NCI-H526 treated with DMSO at 0.1 percent for 48 hours (cell line): ENCODE results near the gene CMTM2.
"Not testable (repeated sequence)": the region's sequence is repeated elsewhere in the genome, so short reads cannot be mapped to it uniquely, and the experiment has no call there.

Experiments used
- DNase-seq: peaks from one replicate; lab custom pipeline; 2025; lab: John Stamatoyannopoulos, UW

Gene CMTM2

DNA sequence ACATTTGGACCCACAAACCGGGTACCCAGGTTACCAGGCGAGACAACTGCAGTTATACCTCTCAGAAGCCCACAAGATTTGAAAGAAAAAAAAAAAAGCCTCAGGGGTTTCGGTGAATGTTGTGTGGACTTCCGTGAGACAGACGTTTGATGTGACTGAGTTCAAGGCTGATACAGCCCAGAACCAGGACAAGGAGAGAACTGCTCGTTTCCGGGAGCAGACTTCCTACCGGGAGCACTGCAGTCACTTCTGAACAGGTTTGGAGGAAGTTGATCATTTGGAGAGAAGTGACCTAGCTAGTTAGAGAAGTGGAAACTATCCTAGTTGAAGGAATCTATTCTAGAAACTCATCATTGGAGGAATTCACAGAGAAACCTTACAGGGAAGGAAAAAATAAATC lies 26.0 kb upstream of the CMTM2 start:
- no peak for DNase-seq

DNA sequence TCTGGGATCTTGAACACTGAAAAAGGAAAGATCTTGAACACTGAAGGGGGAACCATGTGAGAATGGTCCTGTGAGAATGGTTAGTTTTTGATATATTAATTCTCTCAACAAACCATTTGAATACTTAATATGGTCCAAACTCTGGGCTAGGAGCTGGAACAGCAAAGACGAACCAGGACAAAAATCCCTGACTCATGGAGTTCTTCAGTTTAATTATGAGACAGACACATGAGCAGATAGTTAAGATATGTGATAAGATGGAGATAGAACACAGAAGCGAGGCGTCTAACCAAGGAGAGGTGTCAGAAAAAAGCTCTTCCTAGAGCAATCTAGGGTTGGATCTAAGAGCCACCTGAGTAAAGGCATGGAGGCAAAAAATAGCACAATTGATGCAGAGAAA lies 25.2 kb upstream of the CMTM2 start:
- no peak for DNase-seq

DNA sequence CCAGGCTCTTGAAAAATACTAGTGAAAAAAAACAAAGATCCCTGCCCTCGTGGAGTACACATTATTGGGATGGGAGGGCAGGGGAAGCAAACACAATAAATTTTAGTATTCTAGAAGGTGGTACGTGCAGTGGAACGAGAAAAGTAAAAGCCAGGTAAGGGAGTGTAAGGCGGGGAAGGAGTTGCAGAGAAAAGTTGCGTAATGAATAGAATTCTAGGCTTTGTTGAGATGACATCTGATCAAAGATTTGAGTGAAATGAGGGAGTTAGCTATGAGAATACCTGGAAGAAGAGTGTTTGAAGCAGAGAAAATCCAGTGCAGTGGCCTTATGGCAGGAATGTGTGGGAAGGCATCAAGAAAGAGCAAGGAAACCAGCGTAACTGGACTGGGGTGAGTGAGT lies 24.8 kb upstream of the CMTM2 start:
- DNase-seq: no peak

DNA sequence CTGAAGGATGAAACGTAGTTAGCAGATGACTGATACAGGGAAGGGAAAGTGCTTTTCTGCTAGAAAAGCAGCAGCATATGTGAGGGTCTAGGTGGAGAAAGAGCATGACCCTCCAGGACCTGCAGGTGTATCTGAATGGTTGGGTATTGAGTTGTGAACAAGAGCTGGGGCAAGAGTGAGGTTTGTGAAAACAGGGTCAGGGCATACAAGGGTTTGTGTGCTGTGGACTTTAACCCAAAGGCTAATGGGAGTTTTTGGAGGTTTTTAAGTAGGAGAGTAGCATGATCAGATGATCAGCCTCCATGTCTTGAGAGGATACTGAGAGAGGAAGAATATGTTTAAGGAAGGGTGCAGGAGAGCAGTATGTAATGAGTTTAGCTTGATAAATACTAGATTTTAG lies 19.2 kb upstream of the CMTM2 start:
- DNase-seq: no peak

DNA sequence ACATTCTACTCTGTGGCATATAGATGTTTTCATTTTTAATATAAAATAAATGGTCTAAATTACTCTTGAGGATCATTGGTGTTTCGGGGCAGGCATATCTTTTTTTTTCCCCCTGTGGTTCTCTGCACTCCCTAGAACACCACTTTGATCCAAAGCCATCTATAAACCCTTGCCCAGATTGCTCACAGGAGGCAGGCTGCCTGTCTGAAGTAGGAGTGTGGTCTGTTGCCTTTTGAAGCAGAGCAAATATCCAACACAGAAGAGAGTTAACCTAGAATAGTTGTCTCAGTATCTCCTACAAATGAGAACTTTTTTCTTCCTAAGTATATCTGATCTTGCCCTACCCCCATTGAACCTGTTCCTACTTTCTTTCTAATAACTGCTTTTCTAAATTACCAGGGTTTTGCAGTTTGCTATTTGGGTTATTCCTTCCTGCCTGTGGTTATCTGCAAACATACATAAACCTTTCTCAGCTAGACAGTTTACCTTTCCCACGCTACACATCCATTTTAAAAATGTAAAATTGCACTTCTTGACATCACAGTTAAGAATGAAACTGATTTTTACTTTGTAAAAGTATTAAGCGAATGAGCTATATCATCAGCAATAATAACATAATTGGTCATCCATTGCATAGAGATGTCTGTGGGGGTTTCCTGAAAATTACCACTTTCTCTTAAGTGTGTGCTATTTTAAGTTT lies 17.7 kb upstream of the CMTM2 start:
- DNase-seq: no peak

DNA sequence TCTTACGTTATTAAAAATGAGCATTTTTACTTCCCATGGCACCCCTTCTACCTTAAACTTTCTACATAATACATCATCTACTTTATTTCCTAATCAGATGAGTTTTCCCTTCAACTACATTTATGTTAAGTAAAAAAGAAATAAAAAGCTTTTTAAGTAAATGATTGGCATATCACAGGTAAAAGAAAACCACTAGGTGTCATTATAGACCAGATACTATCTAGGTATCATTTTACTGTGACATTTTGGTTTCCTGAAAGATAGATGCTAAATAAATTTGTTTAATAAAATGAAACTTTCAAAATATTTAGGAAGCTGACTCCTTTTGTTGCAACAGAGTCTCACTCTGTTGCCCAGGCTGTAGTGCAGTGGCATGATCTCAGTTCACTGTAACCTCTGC lies 16.9 kb upstream of the CMTM2 start:
- no peak for DNase-seq

DNA sequence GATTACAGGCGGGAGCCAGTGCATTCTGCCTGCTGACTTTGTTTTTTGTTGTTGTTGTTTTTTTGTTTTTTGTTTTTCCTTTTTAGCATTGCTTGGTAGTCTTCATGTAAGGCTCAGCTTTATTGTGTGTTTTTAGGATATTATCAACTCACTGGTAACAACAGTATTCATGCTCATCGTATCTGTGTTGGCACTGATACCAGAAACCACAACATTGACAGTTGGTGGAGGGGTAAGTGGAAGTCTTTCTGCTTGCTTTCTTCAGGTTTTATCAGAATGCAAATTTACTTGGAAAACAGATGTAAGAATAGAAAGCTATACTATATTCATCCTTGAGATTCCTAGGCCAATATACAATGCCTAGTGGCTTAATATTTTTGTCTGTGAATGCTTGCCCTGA lies 16.3 kb upstream of the CMTM2 start:
- DNase-seq: no peak

DNA sequence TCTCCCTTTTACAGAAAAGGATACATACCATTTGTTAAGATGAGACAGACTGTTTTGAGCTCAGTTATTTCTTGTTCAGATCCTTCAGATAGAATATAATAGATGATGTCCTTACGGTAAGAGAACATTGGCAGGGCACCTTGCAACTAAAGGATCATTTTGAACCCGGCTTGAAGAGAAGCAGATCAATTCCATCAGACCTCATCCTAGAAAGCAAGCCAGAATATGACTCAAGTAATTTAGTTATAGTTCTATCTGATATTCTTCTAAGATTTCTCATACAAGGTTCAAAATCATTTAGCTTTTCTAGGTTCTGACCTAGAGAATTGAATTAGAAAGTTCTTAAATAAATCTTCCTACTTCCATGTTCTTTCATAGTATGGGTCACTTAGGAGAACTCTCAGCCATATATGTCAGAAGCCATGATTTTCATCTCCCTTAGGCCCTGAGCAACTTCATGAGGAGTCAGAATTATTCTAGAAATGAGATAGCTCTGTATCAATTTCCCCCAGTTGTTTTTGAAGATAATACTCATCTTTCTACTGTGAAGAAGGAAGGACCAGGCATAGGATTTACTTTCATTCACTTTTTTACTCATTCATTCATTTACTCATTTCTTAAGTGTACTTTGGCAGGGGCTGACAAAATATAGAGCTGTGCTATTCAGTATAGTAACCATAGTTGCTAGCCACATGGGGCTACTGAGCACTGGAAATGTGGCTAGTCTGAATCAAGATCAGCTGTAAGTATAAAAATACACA lies 15.5 kb upstream of the CMTM2 start:
- no peak for DNase-seq

DNA sequence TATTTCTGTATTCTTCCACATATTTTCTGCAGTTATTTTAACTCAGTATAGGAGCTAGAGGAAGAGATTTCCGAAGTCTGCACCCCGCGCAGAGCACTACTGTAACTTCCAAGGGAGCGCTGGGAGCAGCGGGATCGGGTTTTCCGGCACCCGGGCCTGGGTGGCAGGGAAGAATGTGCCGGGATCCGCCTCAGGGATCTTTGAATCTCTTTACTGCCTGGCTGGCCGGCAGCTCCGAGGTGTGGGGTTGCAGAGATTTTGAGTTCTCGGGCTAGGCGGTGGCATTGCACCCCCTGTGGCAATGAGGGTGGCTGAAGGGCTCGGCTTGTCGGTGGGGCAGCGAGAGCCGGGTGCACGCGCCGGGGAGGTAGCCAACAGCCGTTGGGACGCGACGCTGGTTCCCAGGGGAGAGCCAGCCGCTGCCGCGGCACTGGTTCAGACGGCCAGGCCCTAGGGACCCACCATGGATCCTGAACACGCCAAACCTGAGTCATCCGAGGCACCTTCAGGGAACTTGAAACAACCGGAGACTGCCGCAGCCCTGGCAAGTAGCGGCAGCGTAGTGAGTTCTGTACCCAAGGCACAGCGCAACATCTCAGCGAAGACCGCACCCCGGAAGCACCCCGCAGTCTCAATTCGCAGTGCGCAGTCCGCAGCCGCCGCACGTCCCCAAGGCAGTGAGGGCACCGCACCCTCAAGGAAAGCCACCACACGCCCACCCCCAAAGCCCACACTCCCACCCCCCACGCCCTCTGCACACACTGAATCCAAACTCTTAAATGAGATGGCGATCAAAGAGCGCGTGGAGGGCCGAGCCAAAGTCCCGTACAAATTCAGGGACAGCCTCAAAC lies 13.0 kb upstream of the CMTM2 start, which contains the start of gene CMTM1:
Gene CMTM1 (plus strand): TSS at position 389 of the 851 bp plus-strand sequence. CDS start 75 bp downstream, at position 464.
- DNase-seq: no peak

DNA sequence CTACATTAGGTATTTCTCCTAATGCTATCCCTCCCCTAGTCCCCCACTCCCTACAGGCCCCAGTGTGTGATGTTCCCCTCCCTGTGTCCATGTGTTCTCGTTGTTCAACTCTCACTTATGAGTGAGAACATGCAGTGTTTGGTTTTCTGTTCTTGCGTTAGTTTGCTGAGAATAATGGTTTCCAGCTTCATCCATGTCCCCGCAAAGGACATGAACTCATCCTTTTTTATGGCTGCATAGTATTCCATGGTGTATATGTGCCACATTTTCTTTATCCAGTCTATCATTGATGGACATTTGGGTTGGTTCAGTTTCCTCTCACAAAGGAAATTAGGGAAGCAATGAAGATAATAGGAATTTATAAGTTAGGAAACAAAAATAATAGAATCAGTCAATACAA lies 12.0 kb upstream of the CMTM2 start:
- not testable (repeated sequence) for DNase-seq

DNA sequence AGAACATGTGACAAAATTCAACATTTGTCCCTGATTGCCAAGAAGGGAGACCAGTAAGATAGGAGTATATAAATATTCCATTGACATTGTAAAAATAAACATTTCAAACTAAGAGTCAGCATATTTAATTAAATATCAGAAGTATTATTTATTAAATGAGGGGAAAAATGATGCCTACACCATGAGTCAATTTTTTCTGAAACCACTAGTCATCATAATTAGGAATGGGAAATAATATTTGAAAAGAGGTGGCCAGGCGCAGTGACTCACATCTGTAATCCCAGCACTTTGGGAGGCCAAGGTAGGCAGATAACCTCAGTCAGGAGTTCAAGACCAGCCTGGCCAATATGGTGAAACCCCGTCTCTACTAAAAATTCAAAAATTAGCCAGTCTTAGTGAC lies 10.9 kb upstream of the CMTM2 start:
- no peak for DNase-seq

DNA sequence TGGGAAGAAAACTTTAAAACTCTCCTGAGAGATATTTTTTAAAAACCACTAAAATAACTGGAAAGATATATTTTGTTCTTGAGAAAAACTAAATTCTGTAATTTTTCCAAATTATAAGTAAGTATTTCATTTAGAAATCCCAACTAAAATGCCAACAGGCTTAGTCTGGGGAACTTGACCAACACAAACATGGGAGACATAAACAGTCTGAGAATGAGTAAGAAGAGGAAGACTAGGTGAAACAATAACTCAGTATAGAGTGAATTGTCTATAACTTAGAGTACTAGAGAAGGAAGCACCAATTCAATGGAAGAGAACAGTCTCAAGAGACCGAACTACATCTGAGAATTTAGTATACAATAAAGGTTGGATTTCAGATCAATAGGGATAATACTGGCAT lies 10.1 kb upstream of the CMTM2 start:
- no peak for DNase-seq

DNA sequence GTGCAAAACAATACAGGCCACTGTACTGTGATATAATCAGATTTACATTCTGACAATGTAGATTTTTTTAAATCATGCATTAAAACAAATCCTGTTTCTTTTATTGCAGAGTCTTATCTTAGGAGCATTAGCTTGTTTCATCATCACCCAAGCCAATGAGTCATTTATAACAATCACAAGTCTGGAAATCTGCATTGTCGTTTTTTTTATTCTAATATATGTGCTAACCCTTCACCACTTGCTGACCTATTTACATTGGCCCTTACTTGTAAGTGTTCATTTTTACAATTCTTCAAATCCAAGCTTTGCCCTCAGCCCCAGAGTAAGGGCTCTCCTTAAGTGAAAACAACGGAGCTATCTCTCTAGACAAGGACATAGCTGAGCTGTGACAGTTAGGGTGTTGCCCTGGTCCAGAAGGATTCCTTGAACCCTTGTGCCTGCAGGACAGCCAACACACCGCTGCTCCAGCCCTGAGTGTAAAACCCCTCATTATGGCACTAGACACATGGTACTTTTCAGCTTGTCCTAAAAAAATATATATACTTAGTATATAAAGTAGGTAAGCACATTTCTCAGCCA lies 9.3 kb upstream of the CMTM2 start:
- DNase-seq: no peak

DNA sequence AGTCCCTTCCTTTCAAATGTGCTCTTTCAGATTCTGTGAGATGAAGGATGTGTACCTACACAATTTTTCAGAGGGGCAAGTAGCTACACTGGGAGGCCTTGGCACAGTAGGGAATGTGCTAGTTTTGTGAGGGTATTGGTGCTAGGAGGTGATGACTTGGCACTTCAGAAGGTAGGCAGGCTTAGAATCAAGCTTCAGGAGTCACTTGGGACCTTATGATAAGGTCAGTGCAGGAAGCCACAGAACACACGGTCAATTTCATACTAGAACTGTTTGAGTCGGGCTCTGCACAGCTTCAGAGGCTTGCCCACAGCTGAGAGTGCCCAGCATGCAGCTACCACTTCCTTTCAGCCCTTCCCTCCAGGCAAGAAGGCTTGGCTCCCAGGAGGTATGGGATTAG lies 6.9 kb upstream of the CMTM2 start:
- DNase-seq: no peak

DNA sequence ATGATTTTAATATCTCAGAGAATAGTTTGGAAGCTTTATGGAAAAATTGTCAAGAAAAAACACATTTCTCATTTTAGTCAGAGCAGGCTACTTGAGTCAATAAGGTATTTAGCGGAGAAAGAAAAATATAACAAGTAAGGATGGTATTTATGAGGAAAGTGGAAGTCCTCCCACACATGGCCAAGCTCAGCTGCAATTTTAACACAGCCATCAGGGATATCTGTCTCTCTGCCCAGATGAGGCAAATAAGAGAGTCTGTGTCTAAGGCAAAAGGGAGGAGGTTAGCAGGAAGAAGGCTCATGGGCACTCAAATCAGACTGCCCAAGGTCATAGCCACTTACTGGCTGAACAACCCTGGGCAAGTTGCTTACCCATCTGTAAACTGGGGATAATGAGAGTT lies 5.2 kb upstream of the CMTM2 start:
- no peak for DNase-seq

DNA sequence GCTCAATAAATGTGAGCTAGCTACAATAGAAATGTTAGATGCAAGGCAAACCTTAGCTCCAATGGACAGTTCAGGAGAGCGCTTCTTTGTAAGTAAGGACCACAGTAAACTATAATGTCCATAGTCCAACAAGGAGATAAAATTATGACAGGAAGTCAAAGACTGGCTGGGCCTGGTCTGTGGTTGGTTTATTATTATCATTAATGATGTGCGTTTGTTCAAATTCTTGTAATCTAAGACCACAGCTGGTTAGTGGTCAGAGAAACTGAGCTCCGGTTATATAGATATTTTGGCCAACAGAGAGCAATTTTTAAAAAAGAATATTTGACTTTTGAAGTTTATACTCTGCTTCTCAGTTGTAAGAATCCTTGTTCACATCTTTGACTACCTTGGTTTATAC lies 4.7 kb upstream of the CMTM2 start:
- no peak for DNase-seq

DNA sequence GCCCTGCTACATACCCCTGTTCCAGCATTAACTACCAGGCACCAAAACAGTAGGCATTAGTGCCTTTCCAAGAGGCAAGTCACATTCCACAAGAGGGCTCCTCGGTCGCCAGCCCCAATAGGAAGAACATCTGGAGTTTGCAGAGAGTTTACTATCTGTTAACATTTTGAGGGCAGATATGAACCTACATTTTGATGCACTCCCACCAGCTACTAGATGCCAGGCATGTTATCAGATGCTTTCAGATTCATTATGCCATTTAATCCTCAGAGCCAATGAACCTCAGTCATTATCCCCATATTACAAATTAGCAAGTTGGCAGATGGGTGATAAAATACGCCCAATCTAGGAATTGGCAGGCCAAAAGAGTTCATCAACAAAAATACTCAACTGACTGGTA lies 4.2 kb upstream of the CMTM2 start:
- no peak for DNase-seq

DNA sequence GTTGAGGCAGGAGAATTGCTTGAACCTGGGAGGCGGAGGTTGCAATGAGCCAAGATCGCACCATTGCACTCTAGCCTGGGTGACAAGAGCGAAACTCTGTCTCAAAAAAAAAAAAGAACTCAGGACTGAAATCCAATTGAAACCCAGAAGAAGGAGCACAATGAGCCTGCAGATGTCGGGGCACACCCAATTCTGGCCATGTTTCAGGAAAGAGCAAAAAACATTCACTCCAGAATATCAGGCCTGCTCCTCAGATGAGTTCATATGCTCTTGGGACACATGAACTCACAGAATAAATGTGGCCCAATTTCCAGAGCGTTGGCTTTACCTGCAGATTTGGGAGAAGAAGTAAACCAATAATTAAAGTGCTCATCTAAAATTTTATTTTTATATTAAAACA lies 3.0 kb upstream of the CMTM2 start:
- DNase-seq: no peak

DNA sequence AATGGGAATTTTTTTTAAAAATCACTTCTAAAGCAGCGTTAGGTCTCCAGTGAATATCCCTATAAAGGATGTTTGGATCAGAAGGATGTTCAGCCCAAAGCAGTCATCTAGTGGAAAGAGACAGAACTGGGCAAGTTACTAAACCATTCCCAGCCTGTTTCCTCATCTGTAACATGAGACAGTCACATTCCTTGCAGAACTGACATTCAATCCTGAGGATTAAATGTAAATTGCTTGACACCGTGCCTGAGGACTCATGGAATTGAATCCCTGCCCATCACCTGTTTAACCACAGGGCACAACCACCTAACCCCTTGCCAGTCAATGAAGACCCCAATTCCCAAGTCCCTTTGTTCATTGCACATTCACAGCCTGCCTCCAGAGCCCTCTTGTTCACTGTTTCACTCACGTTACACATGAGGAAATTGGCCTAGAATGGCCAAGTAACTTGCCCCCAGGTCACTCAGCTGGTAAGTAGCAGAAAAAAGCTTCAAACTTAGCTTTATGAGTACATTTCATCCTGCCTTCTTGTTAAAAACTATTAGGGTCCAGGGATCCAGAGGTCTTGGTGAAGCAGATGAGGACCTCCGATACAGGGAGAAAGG lies 1.4 kb downstream of the CMTM2 start:
- no peak for DNase-seq

DNA sequence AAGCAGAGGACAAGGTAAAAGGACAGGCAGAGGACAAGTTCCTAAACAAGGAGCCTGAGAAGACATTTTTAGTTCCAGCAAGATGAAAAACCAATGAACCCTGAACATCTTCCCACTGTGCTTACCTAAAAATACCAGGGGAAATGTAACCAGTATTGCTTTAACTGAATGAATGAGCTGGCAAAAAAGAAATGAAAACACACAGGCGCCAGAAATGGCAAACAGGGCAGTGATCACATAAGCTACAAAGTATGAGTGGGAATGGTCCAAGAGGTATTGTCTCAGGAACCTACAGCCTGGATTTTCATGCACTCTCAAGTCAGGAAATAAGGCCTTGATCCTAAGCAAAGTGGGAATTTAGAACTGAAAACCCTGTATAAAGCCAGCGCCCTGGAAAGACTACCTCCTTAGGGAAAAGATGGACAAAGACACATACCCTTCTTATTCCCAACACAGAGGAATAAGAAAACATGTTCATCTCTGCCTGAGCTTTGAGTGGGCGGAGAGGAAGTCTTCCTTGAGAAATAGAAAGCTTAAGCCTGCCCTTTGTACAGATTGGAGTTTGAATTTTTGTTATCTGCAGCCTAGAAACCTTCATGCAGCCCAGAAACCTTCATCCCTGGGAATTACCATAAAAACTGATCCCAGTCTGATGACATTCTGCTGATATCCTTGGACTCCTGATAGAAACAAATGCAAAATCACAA lies 2.1 kb downstream of the CMTM2 start:
- no peak for DNase-seq

DNA sequence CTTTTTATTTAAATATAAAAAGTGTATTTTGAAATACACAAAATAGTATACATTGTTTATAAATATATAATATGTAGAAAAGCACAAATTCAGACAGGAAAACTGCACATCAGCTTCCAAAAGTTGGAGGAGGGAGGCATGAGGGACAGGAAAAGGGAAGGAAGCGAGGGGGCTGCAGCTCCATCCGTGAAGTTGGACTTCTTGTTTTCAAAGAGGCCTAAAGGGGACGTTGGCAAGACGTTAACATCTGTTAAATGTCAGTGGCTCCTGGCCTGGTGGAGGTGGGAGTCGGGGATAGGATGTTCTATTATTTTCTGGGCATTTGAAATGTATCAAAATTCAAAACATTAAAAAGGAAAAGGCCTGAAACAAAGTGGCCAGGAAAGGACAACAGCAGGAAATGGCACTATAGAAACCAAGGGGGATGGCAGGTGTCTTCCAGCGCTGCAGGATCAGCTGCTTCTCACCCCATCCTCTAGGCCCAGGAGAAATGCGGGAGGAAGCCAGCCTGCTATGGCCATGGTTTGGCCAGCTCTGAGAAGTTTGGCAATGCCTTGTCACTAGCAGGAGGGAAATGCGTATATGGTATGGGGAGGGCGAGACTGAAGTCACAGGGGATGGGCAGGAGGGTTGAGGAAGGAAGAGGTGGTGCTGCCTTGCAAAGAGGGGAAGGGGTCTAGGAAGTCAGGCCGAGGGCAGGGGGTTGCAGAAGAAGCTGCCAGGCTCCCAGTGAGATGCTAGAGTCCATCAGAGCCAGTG lies 6.4 kb downstream of the CMTM2 start:
- DNase-seq: no peak
